HEK293 (cell line): Measurements from ENCODE around the gene SYT6.
A peak's percentile ranks its signal among the peaks of the same experiment; 100 is the strongest.

Source experiments
- CTCF ChIA-PET: fragments of 350-600 bp; formaldehyde crosslinking; extraction: SDS; loops from one replicate; lab custom pipeline; 2021; ENCODE audit warnings: antibody characterized with exemption; lab: Yijun Ruan, JAX
- POLR2A ChIA-PET: fragments of 300-600 bp; formaldehyde crosslinking; extraction: SDS; loops from one replicate; lab custom pipeline; 2020; ENCODE audit warnings: antibody characterized with exemption, inconsistent platforms; lab: Yijun Ruan, JAX
- H3K27ac ChIP-seq: fragments of 200-500 bp; sonication (Bioruptor generic); 2 replicates; pipeline ENCODE4 v1.5.1; 2014; ENCODE audit warnings: low read depth, low read length, control low read depth, inconsistent platforms; ENCODE audit errors: extremely low read depth
- H3K36me3 ChIP-seq, 2 experiments: fragments of 200-500 bp in 1 of 2; sonication (Bioruptor generic) in 1 of 2; 1 replicate in 1 of 2; 2 replicates in 1 of 2; pipeline ENCODE4 v1.5.1; 2014 to 2017; ENCODE audit warnings: inconsistent platforms in 2 of 2, low read length in 2 of 2; ENCODE audit not compliant: control insufficient read depth in 2 of 2, insufficient read depth in 1 of 2
- H3K4me1 ChIP-seq: fragments of 200-500 bp; sonication (Bioruptor generic); 2 replicates; pipeline ENCODE4 v1.5.1; 2014; ENCODE audit warnings: mild to moderate bottlenecking, low read length, inconsistent platforms; ENCODE audit not compliant: control insufficient read depth, insufficient read depth
- H3K4me3 ChIP-seq: 2 replicates; pipeline ENCODE4 v1.5.1; 2011; ENCODE audit warnings: low read depth, mild to moderate bottlenecking, control low read depth, low read length, moderate library complexity
- H3K9me3 ChIP-seq: fragments of 200-500 bp; sonication (Bioruptor generic); 2 replicates; pipeline ENCODE4 v1.5.1; 2014; ENCODE audit warnings: low read depth, low read length, inconsistent platforms; ENCODE audit not compliant: control insufficient read depth, insufficient read depth
- FEZF1 ChIP-seq: fragments of 450-650 bp; formaldehyde crosslinking; IDR thresholded peaks from 2 replicates; pipeline ENCODE4 v1.5.1; 2016; ENCODE audit warnings: missing biosample characterization, missing genetic modification characterization
- GLIS1 ChIP-seq: fragments of 450-650 bp; formaldehyde crosslinking; IDR thresholded peaks from 2 replicates; pipeline ENCODE4 v1.5.1; 2016; ENCODE audit warnings: missing biosample characterization, missing genetic modification characterization
- INSM2 ChIP-seq: fragments of 450-650 bp; formaldehyde crosslinking; IDR thresholded peaks from 2 replicates; pipeline ENCODE4 v1.5.1; 2016; ENCODE audit warnings: missing biosample characterization, missing genetic modification characterization
- KLF7 ChIP-seq: fragments of 450-650 bp; formaldehyde crosslinking; IDR thresholded peaks from 2 replicates; pipeline ENCODE4 v1.5.1; 2016; ENCODE audit warnings: missing biosample characterization, missing genetic modification characterization, borderline replicate concordance
- KLF8 ChIP-seq: fragments of 450-650 bp; formaldehyde crosslinking; IDR thresholded peaks from 2 replicates; pipeline ENCODE4 v1.5.1; 2016; ENCODE audit warnings: missing biosample characterization, missing genetic modification characterization
- WT1 ChIP-seq: fragments of 450-650 bp; formaldehyde crosslinking; IDR thresholded peaks from 2 replicates; pipeline ENCODE4 v1.5.1; 2016; ENCODE audit warnings: missing biosample characterization, missing genetic modification characterization
- ZBTB26 ChIP-seq: fragments of 450-650 bp; formaldehyde crosslinking; optimal IDR thresholded peaks from 2 replicates; pipeline ENCODE3; 2016; ENCODE audit warnings: missing biosample characterization, mild to moderate bottlenecking, missing genetic modification characterization
- ZNF10 ChIP-seq: fragments of 450-650 bp; formaldehyde crosslinking; IDR thresholded peaks from 2 replicates; pipeline ENCODE4 v1.5.1; 2017; ENCODE audit warnings: missing biosample characterization, missing genetic modification characterization
- ZNF148 ChIP-seq: fragments of 450-650 bp; formaldehyde crosslinking; IDR thresholded peaks from 2 replicates; pipeline ENCODE4 v1.5.0; 2017; ENCODE audit warnings: missing biosample characterization, missing genetic modification characterization, borderline replicate concordance
- ZNF16 ChIP-seq: fragments of 450-650 bp; formaldehyde crosslinking; IDR thresholded peaks from 2 replicates; pipeline ENCODE4 v1.5.1; 2016; ENCODE audit warnings: low read depth, missing biosample characterization, missing genetic modification characterization
- ZNF169 ChIP-seq: fragments of 450-650 bp; formaldehyde crosslinking; IDR thresholded peaks from 2 replicates; pipeline ENCODE4 v1.5.1; 2016; ENCODE audit warnings: missing biosample characterization, missing genetic modification characterization
- ZNF175 ChIP-seq: fragments of 450-650 bp; formaldehyde crosslinking; IDR thresholded peaks from 2 replicates; pipeline ENCODE4 v1.5.1; 2016; ENCODE audit warnings: missing biosample characterization, missing genetic modification characterization
- ZNF248 ChIP-seq: fragments of 450-650 bp; formaldehyde crosslinking; IDR thresholded peaks from 2 replicates; pipeline ENCODE4 v1.5.1; 2017; ENCODE audit warnings: missing biosample characterization, missing genetic modification characterization
- ZNF366 ChIP-seq: fragments of 450-650 bp; formaldehyde crosslinking; conservative IDR thresholded peaks from 2 replicates; pipeline ENCODE4 v1.5.1; 2016; ENCODE audit warnings: missing biosample characterization, missing genetic modification characterization
- ZNF544 ChIP-seq: fragments of 450-650 bp; formaldehyde crosslinking; IDR thresholded peaks from 2 replicates; pipeline ENCODE4 v1.5.0; 2017; ENCODE audit warnings: missing biosample characterization, missing genetic modification characterization
- ZNF610 ChIP-seq: fragments of 450-650 bp; formaldehyde crosslinking; IDR thresholded peaks from 2 replicates; pipeline ENCODE4 v1.5.1; 2016; ENCODE audit warnings: missing biosample characterization, missing genetic modification characterization, borderline replicate concordance
- ZNF621 ChIP-seq: fragments of 450-650 bp; formaldehyde crosslinking; IDR thresholded peaks from 2 replicates; pipeline ENCODE4 v1.5.1; 2017; ENCODE audit warnings: missing biosample characterization, missing genetic modification characterization
- ZNF76 ChIP-seq: fragments of 450-650 bp; formaldehyde crosslinking; IDR thresholded peaks from 2 replicates; pipeline ENCODE4; 2016; ENCODE audit warnings: low read depth, missing biosample characterization, missing genetic modification characterization, borderline replicate concordance

The SYT6 gene

GRCh38 chr1:114149211-114149610 lies 4.5 kb downstream of the SYT6 start:
- TF ChIP-seq ZNF169 (tag by site-specific recombination) (no peak), ZNF10 (tag by site-specific recombination) (no peak), KLF7 (tag by site-specific recombination) (no peak), ZNF175 (tag by site-specific recombination) (no peak), KLF8 (tag by site-specific recombination) (no peak), ZBTB26 (tag by site-specific recombination) (no peak), ZNF366 (tag by site-specific recombination) (no peak), WT1 (no peak), ZNF76 (tag by site-specific recombination) (no peak)
- TF ChIP-seq, all 188 proteins: peak for 0
- no peak overlapping the region for H3K27ac ChIP-seq
- no peaks in the 10 kb centered on the region for H3K36me3 ChIP-seq
- POLR2A ChIA-PET: no interaction called here
- H3K9me3 ChIP-seq: no peaks in the 10 kb centered on the region
- no peak overlapping the region for H3K4me3 ChIP-seq
- CTCF ChIA-PET: interaction anchor here (0.6 kb wide), 1 partner anchor 13 kb away, joined by 3 read pairs; no protein-coding TSS in a partner anchor
- H3K4me1 ChIP-seq: peaks cover 11% of the 10 kb centered on the region

GRCh38 chr1:114145504-114146151 lies 8.0 kb downstream of the SYT6 start:
- no peaks in the 10 kb centered on the region for H3K36me3 ChIP-seq
- H3K4me3 ChIP-seq: no peak overlapping the region
- H3K4me1 ChIP-seq: no peaks in the 10 kb centered on the region
- POLR2A ChIA-PET: no interaction called here
- TF ChIP-seq FEZF1 (tag by site-specific recombination) (no peak), ZNF16 (tag by site-specific recombination) (no peak), INSM2 (tag by site-specific recombination) (no peak), ZNF148 (tag by site-specific recombination) (no peak), ZNF610 (no peak), ZNF544 (tag by site-specific recombination) (no peak), GLIS1 (tag by site-specific recombination) (peak; percentile 73), ZNF248 (tag by site-specific recombination) (no peak), ZNF621 (no peak)
- H3K27ac ChIP-seq: no peak overlapping the region
- H3K9me3 ChIP-seq: no peaks in the 10 kb centered on the region
- CTCF ChIA-PET: interaction anchor here (0.6 to 1.1 kb wide), 3 partner anchors 9 to 550 kb away, joined by 3 read pairs; no protein-coding TSS in a partner anchor
